ENCODE measurements around the gene CLASP1. TPM values are rescaled to one million over a fixed set of nuclear protein-coding genes. Genes with fewer than 3 reads are reported as not detected.
A peak's percentile ranks its signal among the peaks of the same experiment; 100 is the strongest.

CLASP1 gene
- total and polyA plus RNA-seq, 4 donors: 7.5 to 50.0 (median 21.9) TPM

GRCh38 chr2:121577381-121577780 lies 71.9 kb downstream of the CLASP1 start (continued):
- TF ChIP-seq CTCF (IDR thresholded peaks at IDR 0.05; ENCODE audit: low read depth, low read length, missing input control) (no peak), SP1 (IDR thresholded peaks at IDR 0.05) (no peak), NR2F2 (IDR thresholded peaks at IDR 0.05) (no peak), YY1 (IDR thresholded peaks at IDR 0.05) (no peak), FOXA2 (IDR thresholded peaks at IDR 0.05) (no peak)

- Histone ChIP-seq H3K4me3 (ENCODE audit: low read depth in 1 of 3, low read length in 3 of 3) (no peak overlapping the region), H3K27ac (ENCODE audit: low read depth in 1 of 2, low read length in 2 of 2) (no peak overlapping the region), H3K9me3 (ENCODE audit: control insufficient read depth in 4 of 4, low read length in 3 of 4) (no peaks in the 10 kb centered on the region), H3K9ac (ENCODE audit: low read depth in 1 of 2, low read length in 2 of 2) (no peak overlapping the region), H3K27me3 (ENCODE audit: control insufficient read depth in 4 of 4, insufficient read depth in 4 of 4, low read length in 3 of 4) (no peaks in the 10 kb centered on the region), H3K36me3 (ENCODE audit: control insufficient read depth in 4 of 4, insufficient read depth in 3 of 4, low read depth in 1 of 4, low read length in 3 of 4) (no peaks in the 10 kb centered on the region), H3K4me1 (ENCODE audit: control insufficient read depth in 4 of 4, insufficient read depth in 4 of 4, low read length in 3 of 4) (peaks cover 0 to 15% (median 5%) of the 10 kb centered on the region in 4 donors)
- 74% methylated on average over 1 of the region's 1 CpG for WGBS
- TF ChIP-seq YY1 (IDR thresholded peaks at IDR 0.05): no peak
- TF ChIP-seq TAF1 (conservative IDR thresholded peaks at IDR 0.05): no peak
- TF ChIP-seq JUND (IDR thresholded peaks at IDR 0.05): no peak
- no peak for TF ChIP-seq ZBTB33 (IDR thresholded peaks at IDR 0.05)
- TF ChIP-seq FOXA2 (IDR thresholded peaks at IDR 0.05): no peak
- TF ChIP-seq NR2F2 (IDR thresholded peaks at IDR 0.05): no peak
- no peak for DNase-seq (ENCODE audit: low spot score)
These were observed 73.0 kb downstream of the CLASP1 start for GRCh38 chr2:121576263-121576662.

- WGBS: 57% methylated on average over 3 of the region's 3 CpGs
- H3K36me3 ChIP-seq (ENCODE audit: control insufficient read depth in 4 of 4, insufficient read depth in 3 of 4, low read depth in 1 of 4, low read length in 3 of 4): no peaks in the 10 kb centered on the region
- no peak overlapping the region for H3K27ac ChIP-seq (ENCODE audit: low read depth in 1 of 2, low read length in 2 of 2)
- TF ChIP-seq JUND (IDR thresholded peaks at IDR 0.05) (peak in 1 of 2 donors; percentile 32), SP1 (IDR thresholded peaks at IDR 0.05) (peak; percentile 62), RAD21 (IDR thresholded peaks at IDR 0.05) (peak in 1 of 2 donors; percentile 32), FOXA2 (IDR thresholded peaks at IDR 0.05) (peak; percentile 15), FOXA1 (IDR thresholded peaks at IDR 0.05) (no peak), HNF4G (IDR thresholded peaks at IDR 0.05) (peak; percentile 44), YY1 (IDR thresholded peaks at IDR 0.05) (no peak), NR2F2 (IDR thresholded peaks at IDR 0.05) (no peak), GABPA (IDR thresholded peaks at IDR 0.05 in 1 of 2, conservative IDR thresholded peaks at IDR 0.05 in 1 of 2) (no peak), ATF3 (IDR thresholded peaks at IDR 0.05) (no peak), RXRA (IDR thresholded peaks at IDR 0.05) (peak; percentile 32 to 38), REST (IDR thresholded peaks at IDR 0.05) (no peak), EGR1 (IDR thresholded peaks at IDR 0.05; ENCODE audit: low read depth in 2 of 2) (no peak), TAF1 (conservative IDR thresholded peaks at IDR 0.05) (no peak), MAX (IDR thresholded peaks at IDR 0.05) (no peak), ZBTB33 (IDR thresholded peaks at IDR 0.05) (no peak), HNF4A (conservative IDR thresholded peaks at IDR 0.05) (peak; percentile 79 to 80), CTCF (IDR thresholded peaks at IDR 0.05; ENCODE audit: low read depth, low read length, missing input control) (no peak)
- no peaks in the 10 kb centered on the region for H3K27me3 ChIP-seq (ENCODE audit: control insufficient read depth in 4 of 4, insufficient read depth in 4 of 4, low read length in 3 of 4)
- H3K4me1 ChIP-seq (ENCODE audit: control insufficient read depth in 4 of 4, insufficient read depth in 4 of 4, low read length in 3 of 4): peaks cover 0 to 15% (median 5%) of the 10 kb centered on the region in 4 donors
- no peak overlapping the region for H3K4me3 ChIP-seq (ENCODE audit: low read depth in 1 of 3, low read length in 3 of 3)
- DNase-seq (ENCODE audit: low spot score): no peak
- H3K9me3 ChIP-seq (ENCODE audit: control insufficient read depth in 4 of 4, low read length in 3 of 4): no peaks in the 10 kb centered on the region
- H3K9ac ChIP-seq (ENCODE audit: low read depth in 1 of 2, low read length in 2 of 2): no peak overlapping the region
These were observed 73.5 kb downstream of the CLASP1 start for GRCh38 chr2:121575800-121576199.
